MCF 10A (cell line): ENCODE measurements around the gene RAD54L2. TPM values are rescaled to one million over a fixed set of nuclear protein-coding genes. Genes with fewer than 3 reads are reported as not detected.
A peak's percentile ranks its signal among the peaks of the same experiment; 100 is the strongest.
"Not testable (repeated sequence)": the region's sequence is repeated elsewhere in the genome, so short reads cannot be mapped to it uniquely, and the experiment has no call there.

Experiments used
- BruUV-seq: library from RNA; stranded (reverse); fragments of 400-500 nt; replicated peaks from 2 replicates; lab custom pipeline; 2021; lab: Mats Ljungman, UMichigan
- CTCF ChIA-PET: fragments of 300-600 bp; sonication (Branson Sonifier 250); formaldehyde crosslinking; extraction: SDS; loops from one replicate; lab custom pipeline; 2021; ENCODE audit warnings: antibody characterized with exemption, inconsistent platforms; lab: Yijun Ruan, JAX
- POLR2A ChIA-PET: fragments of 300-600, 350-650 bp; sonication (Branson Sonifier 250); formaldehyde crosslinking; extraction: SDS; loops from one replicate; lab custom pipeline; 2020; ENCODE audit warnings: antibody characterized with exemption, inconsistent platforms; lab: Yijun Ruan, JAX
- DNase-seq: peaks from one replicate; pipeline ENCODE4 v3.0.0-alpha.2; 2018; ENCODE audit not compliant: unreplicated experiment
- H3K27ac Mint-ChIP-seq: one replicate; pipeline ENCODE4 v1.8.0; 2022; ENCODE audit warnings: mild to moderate bottlenecking, low read depth, mixed read lengths; ENCODE audit not compliant: unreplicated experiment
- H3K27me3 Mint-ChIP-seq: one replicate; pipeline ENCODE4 v1.8.0; 2022; ENCODE audit warnings: mixed read lengths; ENCODE audit not compliant: insufficient read depth, unreplicated experiment
- H3K36me3 Mint-ChIP-seq: one replicate; pipeline ENCODE4 v1.8.0; 2022; ENCODE audit warnings: mild to moderate bottlenecking, moderate library complexity, mixed read lengths; ENCODE audit not compliant: insufficient read depth, unreplicated experiment
- H3K4me1 Mint-ChIP-seq: one replicate; pipeline ENCODE4 v1.8.0; 2022; ENCODE audit warnings: mixed read lengths; ENCODE audit not compliant: insufficient read depth, unreplicated experiment
- H3K4me3 Mint-ChIP-seq: one replicate; pipeline ENCODE4 v1.8.0; 2022; ENCODE audit warnings: mild to moderate bottlenecking, moderate library complexity, mixed read lengths; ENCODE audit not compliant: unreplicated experiment
- H3K9me3 Mint-ChIP-seq: one replicate; pipeline ENCODE4 v1.8.0; 2022; ENCODE audit warnings: mixed read lengths; ENCODE audit not compliant: unreplicated experiment
- CTCF ChIP-seq: fragments of 200-600 bp; IDR thresholded peaks from one replicate; pipeline ENCODE4 v1.8.0; 2022; ENCODE audit warnings: antibody characterized with exemption, mild to moderate bottlenecking; ENCODE audit not compliant: unreplicated experiment
- intact Hi-C: fragments of 100-400 bp; cut with micrococcal nuclease; formaldehyde crosslinking; loops from 2 replicates; pipeline ENCODE4 v1.14.1; 2022
- total RNA-seq: library from RNA; stranded (reverse); gene quantifications from 2 replicates; pipeline ENCODE4 v1.2.3, GENCODE V29; 2022

RAD54L2 gene
- total RNA-seq, 1 experiment from 2014 or later, result 23.5 TPM

GRCh38 chr3:51559411-51559888, 20.9 kb downstream of the RAD54L2 start:
- H3K36me3 Mint-ChIP-seq, result peaks cover 11% of the 10 kb centered on the region
- H3K4me1 Mint-ChIP-seq, result peaks cover 9% of the 10 kb centered on the region
- CTCF ChIA-PET, result interaction anchor here (0.7 to 1.1 kb wide), 4 partner anchors 18 to 994 kb away, joined by 3 to 5 read pairs (median 4); no protein-coding TSS in a partner anchor
- POLR2A ChIA-PET, result interaction anchor here (0.9 to 2.3 kb wide), 2 partner anchors 20 to 21 kb away, joined by 3 to 7 read pairs; partner anchors contain the start of gene RAD54L2
- peak; percentile 24 for DNase-seq
- no peak for TF ChIP-seq CTCF
- H3K27me3 Mint-ChIP-seq, result no peaks in the 10 kb centered on the region
- intact Hi-C loops, result no loop called here
- no peak overlapping the region for H3K27ac Mint-ChIP-seq
- no TSS peak for BruUV-seq
- no peaks in the 10 kb centered on the region for H3K9me3 Mint-ChIP-seq
- H3K4me3 Mint-ChIP-seq, result no peak overlapping the region

- ChIA-PET POLR2A (interaction anchor here (0.9 kb wide), 1 partner anchor 20 kb away, joined by 3 read pairs; no protein-coding TSS in a partner anchor), CTCF (interaction anchor here (0.6 to 1.1 kb wide), 2 partner anchors 9 to 18 kb away, joined by 3 to 4 read pairs; no protein-coding TSS in a partner anchor)
- Mint-ChIP-seq H3K9me3 (no peaks in the 10 kb centered on the region), H3K36me3 (peaks cover 6% of the 10 kb centered on the region), H3K27me3 (no peaks in the 10 kb centered on the region), H3K27ac (no peak overlapping the region), H3K4me1 (peaks cover 9% of the 10 kb centered on the region), H3K4me3 (no peak overlapping the region)
- BruUV-seq, result no TSS peak
- intact Hi-C loops, result no loop called here
- DNase-seq, result no peak
- TF ChIP-seq CTCF, result no peak
Measured at GRCh38 chr3:51559961-51560360, 21.4 kb downstream of the RAD54L2 start.

GRCh38 chr3:51562403-51562802, 23.9 kb downstream of the RAD54L2 start:
- DNase-seq, H3K4me1 Mint-ChIP-seq, H3K27me3 Mint-ChIP-seq, intact Hi-C loops, H3K27ac Mint-ChIP-seq, H3K4me3 Mint-ChIP-seq, CTCF ChIA-PET, H3K9me3 Mint-ChIP-seq, BruUV-seq, H3K36me3 Mint-ChIP-seq: not testable (repeated sequence)
- POLR2A ChIA-PET, result interaction anchor here (1.5 kb wide), 1 partner anchor 24 kb away, joined by 4 read pairs; the partner anchor contains the start of gene RAD54L2

- no peak for TF ChIP-seq CTCF
- no peak overlapping the region for H3K27ac Mint-ChIP-seq
Measured at GRCh38 chr3:51568036-51568435, 29.5 kb downstream of the RAD54L2 start.

More at GRCh38 chr3:51568036-51568435, 29.5 kb downstream of the RAD54L2 start:
- Mint-ChIP-seq H3K27me3 (no peaks in the 10 kb centered on the region), H3K36me3 (peaks cover 10% of the 10 kb centered on the region), H3K4me3 (no peak overlapping the region), H3K9me3 (no peaks in the 10 kb centered on the region), H3K4me1 (no peaks in the 10 kb centered on the region)
- no peak for DNase-seq
- CTCF ChIA-PET, result interaction anchor here (0.6 to 1.3 kb wide), 3 partner anchors 28 to 158 kb away, joined by 3 to 4 read pairs (median 3); no protein-coding TSS in a partner anchor
- intact Hi-C loops, result no loop called here
- no TSS peak for BruUV-seq
- POLR2A ChIA-PET, result interaction anchor here (0.7 to 2.6 kb wide), 3 partner anchors 13 to 69 kb away, joined by 3 to 12 read pairs (median 3); partner anchors contain the start of genes DCAF1 and RAD54L2
